ENCODE data around the gene RGS6.

RGS6 gene

GRCh38 chr14:71947947-71948500 is 15.8 kb downstream of the RGS6 start:
- no peak for DNase-seq

DNA sequence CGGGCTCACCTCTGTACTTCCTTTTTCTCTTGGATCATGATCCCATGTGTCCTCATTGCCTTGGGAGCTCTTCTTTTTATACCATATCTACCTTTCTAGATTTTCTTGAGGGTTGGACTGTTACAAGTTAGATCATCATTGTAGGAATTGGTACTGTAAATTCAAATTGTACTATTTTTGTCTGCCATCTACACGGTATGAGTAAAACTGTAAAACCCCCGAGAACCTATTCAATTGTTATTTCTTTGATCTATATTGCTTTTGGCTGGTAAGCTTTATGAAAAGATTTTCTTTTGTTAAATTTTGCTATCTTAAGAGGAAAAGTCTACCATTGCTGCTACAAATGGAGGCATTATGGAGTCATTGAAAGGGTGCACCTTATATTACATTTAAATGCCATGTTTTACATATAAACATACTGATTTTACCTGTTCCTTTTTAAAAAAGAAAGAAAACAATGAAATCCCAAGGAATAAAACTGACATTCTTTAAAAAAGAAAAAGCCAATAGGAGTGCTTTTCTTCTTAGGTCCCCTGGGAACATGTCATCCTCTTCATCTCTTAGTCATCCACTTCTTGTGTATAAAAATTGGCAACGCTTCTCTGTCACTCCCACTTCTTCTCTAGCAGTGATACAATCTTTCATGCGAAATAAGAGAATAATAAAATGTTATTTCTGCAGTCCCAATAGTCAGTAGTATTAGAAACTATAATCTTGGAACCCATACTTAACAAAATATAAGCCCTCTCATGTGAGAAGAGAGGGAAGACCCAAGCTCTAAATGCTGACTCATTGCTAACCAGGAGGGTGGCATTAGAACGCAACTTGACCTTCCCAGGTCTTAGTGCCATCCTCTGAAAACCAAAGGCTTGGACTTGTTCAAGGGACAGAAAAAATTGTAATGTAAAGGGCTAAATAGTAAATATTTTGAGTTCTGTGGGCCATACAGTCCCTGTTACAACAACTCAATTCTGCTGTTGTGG is 20.4 kb downstream of the RGS6 start:
- no peak for DNase-seq

DNA sequence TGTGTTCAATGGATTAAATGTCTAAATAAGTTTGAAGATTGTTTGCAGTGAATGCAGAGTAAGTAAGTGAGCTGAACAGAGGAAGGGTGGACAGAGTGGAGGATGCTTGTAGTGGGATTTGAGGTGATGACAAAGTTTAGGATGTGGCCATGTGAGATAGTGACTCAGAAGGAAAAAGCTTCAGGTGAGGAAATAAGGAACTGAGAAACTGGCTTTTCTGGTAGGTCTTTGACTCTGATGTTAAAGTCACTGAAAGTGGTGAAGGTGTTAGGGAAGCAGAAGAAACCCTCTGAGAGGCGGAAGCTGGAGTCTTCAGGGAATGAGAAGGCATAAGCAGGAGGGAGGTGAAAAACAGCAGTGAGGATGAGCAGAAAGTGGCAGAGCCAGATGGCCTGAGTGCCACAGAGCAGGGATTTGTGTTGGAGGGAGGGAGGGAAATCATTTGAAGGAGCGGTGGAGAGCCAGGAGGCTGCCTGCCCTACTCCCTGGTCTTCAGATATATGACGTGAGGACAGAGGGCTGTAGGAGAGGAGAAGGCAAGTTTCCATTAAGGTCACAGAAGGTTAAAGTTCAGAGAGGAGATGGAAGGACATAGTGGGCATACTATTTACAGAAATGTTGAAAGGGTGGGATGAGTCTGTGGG is 24.8 kb downstream of the RGS6 start:
- DNase-seq, result no peak

DNA sequence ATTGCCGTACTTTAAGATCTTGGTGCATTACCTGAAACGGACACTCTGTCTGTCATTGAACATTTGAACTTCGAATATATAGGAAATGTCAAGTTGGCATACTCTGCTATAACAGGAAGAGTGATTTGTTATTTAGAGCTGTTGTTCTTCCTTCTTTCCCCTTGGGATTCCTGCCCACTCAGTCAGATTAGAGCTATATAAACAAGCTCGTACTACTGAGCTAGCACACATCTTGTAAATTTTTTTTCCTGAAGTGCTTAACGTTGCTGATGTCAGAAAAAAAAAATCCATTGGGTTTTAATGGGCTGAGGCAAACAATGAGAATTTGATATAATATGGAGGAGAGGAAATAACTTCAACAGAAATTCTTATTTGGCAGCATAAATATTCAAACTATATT is 26.8 kb downstream of the RGS6 start:
- no peak for DNase-seq

- no peak for DNase-seq
These were observed 28.5 kb downstream of the RGS6 start for GRCh38 chr14:71960494-71961353.

DNA sequence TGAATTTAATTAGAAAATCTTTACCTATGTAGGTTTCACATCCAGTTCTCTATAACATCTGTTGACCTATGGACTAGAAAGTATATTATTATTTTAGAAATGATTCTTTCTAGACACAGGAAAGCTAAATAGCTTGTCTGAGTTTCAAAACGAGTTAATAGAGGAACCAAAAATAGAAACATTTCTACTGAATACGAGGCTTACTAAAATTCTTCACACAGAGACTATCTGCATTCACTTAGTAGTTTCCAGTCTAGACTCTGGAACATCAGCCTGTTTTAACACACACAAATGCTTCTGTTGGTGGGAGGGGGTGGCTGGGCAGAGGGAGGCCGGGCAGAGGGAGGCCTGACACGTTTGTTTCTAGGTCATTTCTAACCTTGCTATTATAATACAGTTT is 29.7 kb downstream of the RGS6 start:
- no peak for DNase-seq

GRCh38 chr14:71964716-71965115 is 32.5 kb downstream of the RGS6 start:
- DNase-seq, result no peak

- DNase-seq, result no peak
These were observed 34.3 kb downstream of the RGS6 start for GRCh38 chr14:71966528-71966927.

DNA sequence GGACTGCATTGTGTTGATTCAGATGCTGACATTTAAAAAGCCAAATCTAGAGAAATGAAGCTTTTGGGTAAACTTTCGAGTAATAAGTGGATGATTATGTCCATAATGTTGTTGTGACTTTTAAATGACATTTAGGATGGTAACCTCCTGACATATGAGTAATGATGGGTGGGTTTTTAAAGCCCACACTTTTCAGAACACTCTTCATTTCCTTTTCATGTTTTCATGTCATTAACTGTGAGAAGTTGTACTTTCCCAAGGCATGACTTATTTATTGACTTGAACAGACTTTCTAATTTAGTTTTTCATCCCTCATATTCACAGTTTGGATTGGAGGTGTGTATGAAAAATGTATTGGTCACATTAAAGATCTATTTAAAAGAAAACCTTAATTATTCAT is 35.5 kb downstream of the RGS6 start:
- no peak for DNase-seq

- no peak for DNase-seq
These were observed 38.0 kb downstream of the RGS6 start for GRCh38 chr14:71970272-71970671.

GRCh38 chr14:71985538-71986189 is 53.4 kb downstream of the RGS6 start:
- no peak for DNase-seq

GRCh38 chr14:71988476-71988875 is 56.2 kb downstream of the RGS6 start:
- DNase-seq, result no peak

DNA sequence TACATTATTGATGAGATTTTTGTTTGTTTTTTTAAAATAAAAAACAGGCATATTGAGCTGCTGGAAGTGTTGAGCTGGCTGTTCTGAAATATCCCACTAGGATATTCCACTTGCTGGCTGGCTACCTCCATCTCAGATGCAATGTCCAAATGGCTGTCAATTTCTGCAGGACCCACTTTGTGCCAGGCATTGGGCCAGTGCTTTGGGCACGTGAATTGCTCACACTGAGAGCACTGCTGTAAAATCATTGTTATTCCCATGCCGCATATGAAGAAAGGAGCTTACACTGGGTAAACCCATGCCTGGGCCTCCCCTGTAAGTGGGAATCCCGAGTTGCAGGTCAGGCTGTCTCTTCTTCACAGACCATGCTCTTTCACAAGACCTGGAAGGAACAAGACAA is 56.7 kb downstream of the RGS6 start:
- DNase-seq, result no peak

GRCh38 chr14:71994416-71994815 is 62.2 kb downstream of the RGS6 start:
- no peak for DNase-seq

GRCh38 chr14:71995741-71996140 is 63.5 kb downstream of the RGS6 start:
- no peak for DNase-seq

DNA sequence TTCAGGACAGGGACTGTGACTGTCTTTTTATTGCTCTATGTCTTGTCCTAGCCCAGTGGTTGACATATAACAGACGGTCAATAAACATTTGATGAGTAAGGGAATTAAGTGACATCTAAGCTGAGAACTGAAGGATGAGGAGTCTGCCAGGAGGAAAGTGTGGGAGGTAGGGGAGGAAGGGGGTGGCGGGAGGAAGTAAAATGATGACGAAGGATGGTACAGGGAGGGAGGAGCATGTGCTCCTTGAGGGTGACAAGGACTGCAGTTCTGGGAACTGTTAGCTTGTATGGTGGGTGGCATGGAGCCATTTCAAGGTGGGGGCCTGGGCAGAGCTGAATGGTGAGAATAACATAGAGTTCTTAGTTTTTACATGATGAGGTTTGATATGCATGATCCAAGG is 64.4 kb downstream of the RGS6 start:
- no peak for DNase-seq

DNA sequence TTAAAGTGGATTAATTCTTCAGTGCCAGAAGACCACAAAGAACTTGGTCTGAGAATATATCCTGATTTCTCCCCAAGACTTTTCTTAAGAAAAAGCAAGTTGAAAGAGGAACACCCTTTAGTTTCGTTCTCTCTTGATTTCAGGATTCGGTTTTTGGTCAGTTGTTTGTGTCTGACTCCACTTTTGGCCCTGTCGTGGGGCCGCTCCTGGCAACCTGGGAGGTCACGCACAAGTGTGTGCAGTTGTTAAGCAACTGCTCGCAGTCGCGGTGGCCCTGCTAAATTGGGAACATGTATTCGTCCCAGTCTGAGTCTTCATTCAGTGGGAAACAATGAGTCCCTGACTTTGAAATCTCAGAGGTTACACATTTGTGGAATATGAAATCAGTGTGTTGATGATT is 68.7 kb downstream of the RGS6 start:
- DNase-seq, result no peak

DNA sequence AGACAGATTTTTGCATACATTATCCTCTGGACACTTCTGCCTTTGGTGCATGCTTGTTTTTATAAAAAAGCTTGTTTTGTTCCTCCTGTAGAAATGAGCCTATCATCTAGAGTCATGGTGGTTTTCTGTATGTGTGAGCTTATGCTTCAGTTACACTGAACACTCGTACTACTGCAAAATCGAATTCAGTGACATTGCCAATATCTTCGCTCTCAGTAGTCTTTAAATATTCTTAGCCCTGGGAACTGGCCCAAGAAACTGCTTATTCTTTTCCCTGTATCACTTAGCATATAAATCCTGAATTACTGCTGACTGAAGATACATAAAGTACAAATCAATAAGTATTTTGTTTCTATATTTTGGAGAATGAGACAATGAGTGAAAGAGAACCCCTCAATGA is 70.5 kb downstream of the RGS6 start:
- DNase-seq, result no peak

DNA sequence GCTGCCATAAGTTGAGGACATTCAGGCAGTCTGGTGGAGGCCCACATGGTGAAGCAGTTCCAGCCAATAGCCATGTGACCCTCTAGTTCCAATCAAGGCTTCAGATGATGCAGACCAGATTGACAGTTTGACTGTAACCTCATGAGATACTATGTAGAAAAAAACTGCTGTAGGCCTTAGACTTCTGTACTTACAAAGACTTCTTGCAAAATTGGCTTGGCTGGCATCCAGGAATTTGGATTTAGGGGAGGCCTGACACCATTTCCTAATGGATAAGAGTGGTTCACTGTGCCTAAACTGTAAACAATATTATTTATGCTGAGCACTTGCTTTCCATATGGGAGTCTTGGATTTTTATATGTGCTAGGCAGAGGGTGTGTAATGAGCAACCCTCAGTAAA is 76.4 kb downstream of the RGS6 start:
- DNase-seq, result no peak

DNA sequence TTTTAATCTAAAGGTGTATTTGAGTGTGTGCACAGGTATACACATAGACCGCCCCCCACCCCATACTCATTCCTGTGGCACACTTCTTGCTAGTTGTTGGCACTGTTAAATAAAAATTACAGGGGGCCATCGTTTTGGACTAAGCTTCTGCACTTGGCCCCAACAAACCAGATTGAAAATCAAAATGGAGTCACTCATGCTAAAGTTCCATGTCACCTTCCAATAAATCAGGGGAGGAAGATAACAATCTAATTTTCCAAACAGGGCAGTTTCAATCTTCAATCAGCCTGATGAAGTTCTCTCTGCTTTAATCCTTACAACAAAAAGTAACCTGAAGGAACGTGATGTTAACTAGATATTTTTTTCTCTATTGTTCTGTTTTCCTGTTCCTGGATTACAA is 78.2 kb downstream of the RGS6 start:
- DNase-seq, result no peak

GRCh38 chr14:72013721-72014345 is 81.6 kb downstream of the RGS6 start:
- no peak for DNase-seq

DNA sequence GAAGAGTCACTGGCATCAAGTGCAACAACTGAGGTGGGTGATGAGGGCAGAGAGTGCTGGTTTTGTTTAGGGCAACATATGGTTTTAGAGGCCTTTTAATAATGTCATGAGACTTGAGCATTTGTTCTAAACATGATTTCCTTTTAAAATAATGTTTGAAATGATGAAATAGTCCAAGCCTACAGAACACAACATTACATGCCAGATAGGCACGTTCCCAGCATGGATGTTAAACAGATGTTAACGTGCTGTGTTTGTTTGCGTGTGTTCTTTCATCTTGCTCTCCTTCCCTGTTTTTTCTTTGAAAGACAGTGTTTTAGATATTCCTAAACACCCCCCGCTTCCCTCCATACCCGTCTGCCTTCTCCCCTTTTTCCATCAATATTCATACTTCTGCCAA is 82.3 kb downstream of the RGS6 start:
- DNase-seq, result no peak

Data from kidney glomerular epithelial cell (primary cell).